GM18517 (cell line): ENCODE results near the gene NELFB.

Source experiments
- ATAC-seq: cut with Tn5 transposase; IDR thresholded peaks from one replicate; pipeline ENCODE4 v1.9.1; 2021; ENCODE audit warnings: mild to moderate bottlenecking, moderate library complexity; ENCODE audit not compliant: unreplicated experiment

The NELFB gene

GRCh38 chr9:137223078-137223970 is 31.8 kb upstream of the NELFB start:
- peak; percentile 72 for ATAC-seq

DNA sequence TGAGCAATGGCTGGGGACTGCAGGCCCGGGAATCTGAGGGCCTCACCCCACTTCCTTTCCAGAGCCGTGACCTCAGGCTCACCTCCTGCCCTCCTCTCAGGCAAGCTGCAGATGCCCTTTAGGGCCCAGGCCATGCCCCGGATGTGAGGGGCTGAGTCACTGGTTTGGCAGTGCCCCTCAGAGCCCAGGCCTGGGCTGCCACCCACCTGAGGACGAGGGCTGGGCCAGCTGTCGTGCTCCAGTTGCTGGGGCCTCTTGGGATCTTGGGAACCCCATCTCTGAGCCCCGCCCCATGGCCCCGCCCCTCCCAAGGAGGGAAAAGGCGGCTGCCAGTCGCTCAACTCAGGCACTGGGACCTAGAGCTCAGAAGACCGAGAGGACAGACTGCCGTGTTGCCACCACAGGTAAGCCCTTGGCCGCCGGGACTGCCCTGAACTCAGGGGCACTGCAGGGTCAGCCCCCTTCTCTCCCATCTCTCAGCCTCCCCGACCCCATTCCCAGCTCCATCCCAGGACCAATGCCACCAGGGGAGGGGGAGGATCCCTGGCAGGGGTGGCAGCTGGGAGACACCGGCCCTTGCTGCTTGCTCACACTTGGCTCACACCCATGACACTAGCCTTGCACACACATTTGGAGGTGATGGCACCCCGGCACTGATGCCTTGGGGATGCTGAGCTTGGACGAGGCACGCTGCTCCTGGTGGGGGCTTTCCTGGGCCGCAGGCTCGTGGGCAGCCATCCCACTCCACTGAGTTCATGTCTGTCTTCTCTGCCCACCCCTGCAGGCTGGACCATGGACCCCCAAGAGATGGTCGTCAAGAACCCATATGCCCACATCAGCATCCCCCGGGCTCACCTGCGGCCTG is 30.1 kb upstream of the NELFB start, which contains the start of gene CYSRT1:
Gene CYSRT1, plus strand, starts transcription at position 345 of the 865 bp plus-strand sequence. Its CDS starts 448 bp downstream, at position 793.
- no peak for ATAC-seq

- no peak for ATAC-seq
Measured at GRCh38 chr9:137225699-137226331, 29.3 kb upstream of the NELFB start.

GRCh38 chr9:137226338-137227053 is 28.6 kb upstream of the NELFB start:
- ATAC-seq, result no peak

GRCh38 chr9:137227054-137227852 is 27.9 kb upstream of the NELFB start, which contains the start of gene RNF224:
Gene RNF224 (plus strand): TSS chr9:137227502. CDS start chr9:137228336, 834 bp downstream.
- no peak for ATAC-seq

DNA sequence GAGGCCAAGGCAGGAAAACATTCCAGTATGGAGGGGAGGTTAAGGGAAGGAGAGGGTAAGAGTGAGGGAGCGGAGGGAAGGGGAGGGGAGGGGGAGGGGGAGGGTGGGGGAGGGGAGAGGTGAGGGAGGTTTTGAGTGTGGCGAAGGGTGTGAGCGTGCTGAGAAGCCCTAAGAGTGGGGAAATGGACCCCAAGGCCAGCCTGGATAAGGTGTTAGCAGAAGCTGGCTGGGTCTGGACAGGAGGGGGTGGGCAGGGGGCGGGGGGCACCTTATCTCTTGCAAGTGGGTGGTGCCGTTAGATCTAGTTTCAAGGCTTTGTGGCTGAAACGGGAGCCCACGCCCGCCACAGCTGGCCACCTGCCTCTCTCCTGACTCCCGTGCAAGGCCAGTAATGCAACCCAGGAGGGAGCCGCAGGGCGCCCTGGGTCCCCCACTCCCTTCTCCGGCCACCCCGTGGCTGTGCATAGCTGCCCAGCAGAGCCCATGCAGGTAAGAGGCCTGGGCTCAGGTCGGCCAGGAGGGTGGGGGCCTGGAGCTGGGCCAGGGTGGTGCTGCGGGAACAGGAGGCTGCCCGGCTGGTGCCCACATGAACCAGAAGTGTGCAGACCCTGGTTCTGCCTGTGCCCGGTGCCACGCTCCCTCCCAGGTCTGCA is 27.1 kb upstream of the NELFB start:
- ATAC-seq, result no peak

GRCh38 chr9:137228506-137228967 is 26.6 kb upstream of the NELFB start:
- ATAC-seq, result no peak

- no peak for ATAC-seq
Measured at GRCh38 chr9:137228968-137229896, 25.9 kb upstream of the NELFB start.

DNA sequence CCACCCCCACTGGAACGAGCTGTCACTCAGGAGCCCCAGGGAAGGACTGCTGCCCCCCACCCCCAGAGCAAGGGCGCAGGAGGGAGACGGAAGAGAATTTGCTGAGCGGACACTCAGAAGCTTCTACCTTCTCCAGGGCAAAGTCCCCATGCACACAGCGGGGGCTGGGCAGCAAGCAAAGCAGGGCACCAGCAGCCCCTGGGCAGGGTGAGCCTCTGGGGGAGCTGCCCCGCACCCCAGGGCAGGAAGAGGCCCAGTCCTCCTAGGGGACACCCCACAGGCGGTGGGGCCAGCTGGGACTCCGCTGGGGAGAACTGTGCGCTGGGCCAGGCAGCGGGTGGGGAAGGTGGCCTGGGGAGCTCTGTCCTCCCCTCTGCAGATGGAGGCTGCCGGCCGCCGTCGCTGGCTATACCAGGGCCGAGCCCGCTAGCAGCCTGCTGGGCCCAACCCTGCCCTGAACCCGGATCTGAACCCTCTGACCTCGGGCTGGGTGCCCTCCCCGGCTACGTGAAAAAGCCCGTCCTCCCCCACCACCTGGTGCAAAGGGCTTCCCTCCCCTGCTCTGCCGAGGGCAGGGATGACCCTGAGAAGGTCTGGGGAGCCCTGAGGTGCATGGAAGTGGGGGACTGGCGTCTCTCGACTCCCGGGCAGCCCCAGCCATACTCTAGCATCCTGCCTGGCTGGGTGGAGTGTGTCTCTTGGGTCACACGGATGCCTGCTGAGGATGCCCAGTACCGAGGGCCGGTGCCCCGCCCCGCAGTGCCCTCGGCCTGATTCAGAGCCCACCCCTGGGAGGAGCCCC is 25.0 kb upstream of the NELFB start:
- no peak for ATAC-seq

- no peak for ATAC-seq
Measured at GRCh38 chr9:137230705-137231371, 24.3 kb upstream of the NELFB start, which contains the start of gene SLC34A3. Gene SLC34A3 (plus strand): TSS chr9:137230901. CDS start chr9:137231703, 802 bp downstream.

DNA sequence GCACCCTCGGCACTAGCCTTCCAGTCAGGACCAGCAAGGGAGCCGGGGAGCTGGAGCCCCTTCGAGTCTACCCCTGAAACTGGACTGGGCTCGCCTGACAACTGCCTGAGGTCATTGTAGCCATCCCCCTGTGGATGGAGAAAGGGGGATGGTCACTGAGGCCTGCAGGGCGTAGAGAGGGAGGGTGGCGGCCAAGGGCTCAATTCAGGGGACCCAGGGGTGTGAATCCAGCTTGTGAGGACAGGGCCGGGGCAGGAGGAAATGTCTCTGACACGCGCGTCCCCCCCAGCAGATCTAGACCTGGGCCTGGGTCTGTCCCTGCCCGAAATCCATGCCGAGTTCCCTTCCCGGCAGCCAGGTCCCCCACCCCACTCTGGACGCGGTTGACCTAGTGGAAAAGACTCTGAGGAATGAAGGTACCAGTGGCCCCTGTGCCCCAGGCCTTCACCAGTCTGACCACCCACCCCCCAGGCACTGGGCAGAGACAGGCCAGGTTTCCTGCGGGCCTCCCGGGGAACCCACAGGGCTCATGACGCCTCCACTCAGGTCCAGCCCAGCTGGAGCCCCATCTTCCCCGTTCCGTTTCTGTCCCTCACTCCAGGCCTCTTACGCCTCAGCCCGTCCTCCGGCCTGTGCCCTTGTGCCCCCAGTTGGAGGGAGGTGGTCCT is 23.6 kb upstream of the NELFB start:
- ATAC-seq, result no peak

- ATAC-seq, result no peak
Measured at GRCh38 chr9:137232101-137232500, 23.0 kb upstream of the NELFB start.

DNA sequence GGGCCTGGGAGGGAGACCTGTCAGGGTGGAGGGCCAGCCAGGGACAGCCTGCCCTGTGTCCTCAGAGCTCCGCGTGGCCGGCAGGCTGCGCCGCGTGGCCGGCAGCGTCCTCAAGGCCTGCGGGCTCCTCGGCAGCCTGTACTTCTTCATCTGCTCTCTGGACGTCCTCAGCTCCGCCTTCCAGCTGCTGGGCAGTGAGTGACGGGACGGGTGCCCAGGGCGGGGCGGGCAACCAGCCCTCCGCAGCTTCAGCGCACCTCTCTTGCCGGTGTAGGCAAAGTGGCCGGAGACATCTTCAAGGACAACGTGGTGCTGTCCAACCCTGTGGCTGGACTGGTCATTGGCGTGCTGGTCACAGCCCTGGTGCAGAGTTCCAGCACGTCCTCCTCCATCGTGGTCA is 22.6 kb upstream of the NELFB start:
- ATAC-seq, result no peak

- no peak for ATAC-seq
Measured at GRCh38 chr9:137233143-137233980, 21.8 kb upstream of the NELFB start.
